Activated CD8-positive, alpha-beta T cell treated with anti-CD3 and anti-CD28 coated beads, Interleukin-2, amount 10 ng/mL, durations not matched to agents 7 days and 5 days (primary cell): ENCODE results near the gene DDC. TPM values are rescaled to one million over a fixed set of nuclear protein-coding genes. Genes with fewer than 3 reads are reported as not detected.

Experiments
- ATAC-seq: fragments of 150-1000 bp; cut with Tn5 transposase; one replicate; pipeline ENCODE4 v1.10.0; 2021; ENCODE audit warnings: moderate library complexity
- CTCF ChIA-PET: fragments of 350-600 bp; sonication (Branson Sonifier 250); formaldehyde crosslinking; loops from one replicate; lab custom pipeline; 2021; ENCODE audit warnings: antibody characterized with exemption; lab: Charles Lee
- POLR2A ChIA-PET: fragments of 350-600 bp; sonication (Branson Sonifier 250); formaldehyde crosslinking; loops from one replicate; lab custom pipeline; 2021; ENCODE audit warnings: antibody characterized with exemption; lab: Charles Lee
- DNase-seq: peaks from one replicate; pipeline ENCODE4 v3.0.0-alpha.2; 2020
- H3K27ac Mint-ChIP-seq: one replicate; pipeline ENCODE4 v1.8.0; 2021; ENCODE audit warnings: mild to moderate bottlenecking, mixed read lengths
- H3K27me3 Mint-ChIP-seq: one replicate; pipeline ENCODE4 v1.8.0; 2021; ENCODE audit warnings: low read depth, mixed read lengths
- H3K36me3 Mint-ChIP-seq: one replicate; pipeline ENCODE4 v1.8.0; 2021; ENCODE audit warnings: low read depth, mixed read lengths
- H3K4me1 Mint-ChIP-seq: one replicate; pipeline ENCODE4 v1.8.0; 2021; ENCODE audit warnings: low read depth, mixed read lengths
- H3K4me3 Mint-ChIP-seq: one replicate; pipeline ENCODE4 v1.8.0; 2021; ENCODE audit warnings: mild to moderate bottlenecking, mixed read lengths
- H3K9me3 Mint-ChIP-seq: one replicate; pipeline ENCODE4 v1.8.0; 2022; ENCODE audit warnings: mixed read lengths; ENCODE audit not compliant: insufficient read depth
- total RNA-seq, 2 experiments: library from RNA; stranded (reverse); gene quantifications; one replicate each; pipeline ENCODE4 v1.2.3, GENCODE V29; 2021

The DDC gene
- total RNA-seq, 2 experiments from 2014 or later = not detected

DNA sequence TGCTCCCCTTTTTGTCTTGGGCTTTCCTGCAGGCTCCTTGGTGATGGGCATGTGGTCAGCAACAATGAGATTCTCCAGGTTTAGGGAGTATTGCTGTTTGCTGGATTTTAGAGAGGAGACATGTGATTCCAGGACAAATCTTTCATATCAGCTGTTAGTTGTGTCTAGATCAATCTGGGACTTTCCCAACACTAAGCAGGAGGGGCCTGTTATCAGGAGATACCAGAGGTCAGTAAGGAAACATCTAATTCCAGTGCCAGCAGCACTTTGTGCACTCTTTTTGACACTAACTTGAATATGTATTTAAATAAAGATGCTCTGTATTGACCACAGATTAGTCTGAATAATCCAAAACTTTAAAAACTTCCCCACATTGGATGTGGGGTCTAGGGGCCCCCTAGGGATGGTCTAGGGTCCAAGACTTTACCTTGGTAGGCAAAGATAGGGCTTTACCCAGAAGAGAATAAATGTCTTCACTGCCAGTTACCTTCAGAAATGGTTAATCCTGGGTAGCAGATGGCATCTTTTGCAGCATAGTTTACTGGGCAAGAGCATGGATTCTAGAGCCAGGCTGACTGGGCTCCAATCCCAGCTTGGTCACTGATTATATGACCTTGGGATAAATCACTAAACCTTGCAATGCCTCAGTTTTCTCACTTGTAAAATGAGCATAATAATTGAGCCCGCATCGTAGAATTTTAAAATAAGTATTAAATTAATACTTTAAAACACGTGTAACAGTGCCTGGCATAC is 108.7 kb downstream of the DDC start:
- DNase-seq = no peak
- POLR2A ChIA-PET = no interaction called here
- Mint-ChIP-seq H3K9me3 (no peaks in the 10 kb centered on the region), H3K27me3 (peaks cover 20% of the 10 kb centered on the region), H3K4me1 (no peaks in the 10 kb centered on the region), H3K4me3 (no peak overlapping the region), H3K27ac (no peak overlapping the region), H3K36me3 (no peaks in the 10 kb centered on the region)
- no peak for ATAC-seq
- CTCF ChIA-PET = interaction anchor here (0.7 to 1.6 kb wide), 2 partner anchors 10 to 12 kb away, joined by 3 to 4 read pairs; no protein-coding TSS in a partner anchor

GRCh38 chr7:50455658-50456057 is 109.5 kb downstream of the DDC start:
- ATAC-seq (no peak), DNase-seq (no peak)
- no peak overlapping the region for H3K4me3 Mint-ChIP-seq
- H3K27me3 Mint-ChIP-seq = peaks cover 18% of the 10 kb centered on the region
- no peaks in the 10 kb centered on the region for H3K9me3 Mint-ChIP-seq
- POLR2A ChIA-PET = no interaction called here
- H3K36me3 Mint-ChIP-seq = no peaks in the 10 kb centered on the region
- no peak overlapping the region for H3K27ac Mint-ChIP-seq
- CTCF ChIA-PET = interaction anchor here (1.0 to 1.5 kb wide), 2 partner anchors 13 to 363 kb away, joined by 3 to 6 read pairs; no protein-coding TSS in a partner anchor
- peaks cover 9% of the 10 kb centered on the region for H3K4me1 Mint-ChIP-seq

GRCh38 chr7:50454968-50455367 is 110.2 kb downstream of the DDC start:
- Mint-ChIP-seq H3K27ac (no peak overlapping the region), H3K36me3 (no peaks in the 10 kb centered on the region), H3K9me3 (no peaks in the 10 kb centered on the region), H3K27me3 (peaks cover 18% of the 10 kb centered on the region), H3K4me1 (peaks cover 13% of the 10 kb centered on the region), H3K4me3 (no peak overlapping the region)
- ChIA-PET CTCF (interaction anchor here (1.0 to 1.5 kb wide), 2 partner anchors 13 to 362 kb away, joined by 3 to 6 read pairs; no protein-coding TSS in a partner anchor), POLR2A (no interaction called here)
- DNase-seq = no peak
- ATAC-seq = no peak

- peak; percentile 38 for DNase-seq
- CTCF ChIA-PET = interaction anchor here (1.3 to 1.6 kb wide), 3 partner anchors 12 to 18 kb away, joined by 3 to 6 read pairs (median 4); no protein-coding TSS in a partner anchor
- peaks cover 8% of the 10 kb centered on the region for H3K27me3 Mint-ChIP-seq
- peaks cover 26% of the 10 kb centered on the region for H3K36me3 Mint-ChIP-seq
- peaks cover 45% of the 10 kb centered on the region for H3K4me1 Mint-ChIP-seq
- ATAC-seq = peak; percentile 38
- peak overlapping the region; percentile 93 for H3K4me3 Mint-ChIP-seq
- POLR2A ChIA-PET = interaction anchor here (0.7 kb wide), 1 partner anchor 30 kb away, joined by 3 read pairs; no protein-coding TSS in a partner anchor
- H3K27ac Mint-ChIP-seq = peak overlapping the region; percentile 96
- no peaks in the 10 kb centered on the region for H3K9me3 Mint-ChIP-seq
These were observed 114.6 kb downstream of the DDC start for GRCh38 chr7:50450590-50451032.

DNA sequence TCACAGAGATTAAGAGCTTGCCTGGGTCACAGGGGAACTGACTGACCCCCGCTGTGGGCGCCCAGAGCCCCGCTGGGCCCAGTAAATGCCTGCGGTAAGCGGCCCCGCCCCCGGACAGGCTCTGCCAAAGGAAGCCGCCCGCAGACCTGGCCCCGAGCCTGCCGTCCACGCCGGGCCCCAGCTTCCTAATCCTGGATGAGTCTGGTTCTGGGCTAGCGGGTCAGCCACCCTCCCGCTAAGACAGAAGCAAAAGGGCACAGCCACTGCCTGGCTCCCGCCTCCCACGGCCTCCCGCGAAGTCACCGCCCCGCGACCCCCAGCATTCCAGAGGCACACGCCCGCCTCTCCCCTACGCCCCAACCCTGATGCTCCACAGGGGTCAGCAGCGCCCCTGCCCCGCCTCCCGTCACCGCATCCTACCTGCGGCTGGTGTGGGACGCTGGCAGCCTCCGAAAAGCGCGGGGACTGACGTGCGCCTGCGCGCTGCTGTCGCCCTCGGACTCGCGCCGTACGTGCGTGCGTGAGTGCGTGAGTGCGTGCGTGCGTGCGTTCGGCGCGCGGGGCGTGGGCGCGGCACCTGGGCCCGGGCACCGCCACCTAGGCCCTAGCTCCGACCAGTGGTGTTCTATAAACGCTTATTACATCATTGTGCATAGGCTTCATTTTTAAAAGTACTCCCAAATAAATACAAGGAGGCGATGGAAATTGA is 115.2 kb downstream of the DDC start, which contains the start of gene FIGNL1:
TSS of gene FIGNL1 (minus strand) at position 470 of the 709 bp plus-strand sequence. CDS start 3,063 bp downstream, outside the sequence.
- ChIA-PET POLR2A (interaction anchor here (0.7 to 1.4 kb wide), 2 partner anchors 10 to 29 kb away, joined by 3 read pairs; no protein-coding TSS in a partner anchor), CTCF (interaction anchor here (1.0 to 1.8 kb wide), 7 partner anchors 13 to 358 kb away, joined by 3 to 6 read pairs (median 5); no protein-coding TSS in a partner anchor)
- Mint-ChIP-seq H3K4me3 (peak within 1 kb of the TSS; percentile 93), H3K27me3 (peaks cover 5% of the 10 kb centered on the region), H3K9me3 (no peaks in the 10 kb centered on the region), H3K36me3 (peaks cover 31% of the 10 kb centered on the region), H3K27ac (peak within 1 kb of the TSS; percentile 96), H3K4me1 (peaks cover 51% of the 10 kb centered on the region)
- ATAC-seq (peak; percentile 97), DNase-seq (peak; percentile 89)

DNA sequence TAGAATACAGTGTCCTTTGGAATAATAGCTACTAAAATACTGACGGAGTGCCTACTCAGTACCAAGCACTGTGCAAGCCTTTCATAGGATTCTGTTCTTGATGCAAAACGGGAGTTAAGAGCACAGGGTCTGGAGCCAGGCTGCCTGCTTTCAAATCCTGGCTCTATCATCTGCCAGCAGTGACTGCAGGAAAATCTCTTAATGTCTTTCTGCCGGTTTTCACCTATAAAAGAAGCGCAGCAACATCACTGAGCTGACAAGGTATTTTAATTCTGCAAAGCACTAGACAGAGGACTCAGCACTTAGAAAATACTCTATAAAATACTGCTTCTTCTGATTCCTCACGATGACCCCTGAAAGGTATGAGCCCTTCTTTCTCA is 115.7 kb downstream of the DDC start:
- ChIA-PET CTCF (interaction anchor here (1.0 to 1.8 kb wide), 7 partner anchors 16 to 357 kb away, joined by 3 to 6 read pairs (median 5); no protein-coding TSS in a partner anchor), POLR2A (interaction anchor here (1.4 kb wide), 1 partner anchor 10 kb away, joined by 3 read pairs; no protein-coding TSS in a partner anchor)
- Mint-ChIP-seq H3K27ac (peak overlapping the region; percentile 96), H3K36me3 (peaks cover 33% of the 10 kb centered on the region), H3K9me3 (no peaks in the 10 kb centered on the region), H3K4me3 (peak overlapping the region; percentile 93), H3K27me3 (peaks cover 5% of the 10 kb centered on the region), H3K4me1 (peaks cover 55% of the 10 kb centered on the region)
- ATAC-seq = no peak
- DNase-seq = no peak

GRCh38 chr7:50448823-50449222 is 116.4 kb downstream of the DDC start:
- H3K36me3 Mint-ChIP-seq = peaks cover 40% of the 10 kb centered on the region

GRCh38 chr7:50446542-50446960 is 118.7 kb downstream of the DDC start:
- no peaks in the 10 kb centered on the region for H3K9me3 Mint-ChIP-seq
- no peak overlapping the region for H3K4me3 Mint-ChIP-seq
- peaks cover 63% of the 10 kb centered on the region for H3K4me1 Mint-ChIP-seq
- H3K27ac Mint-ChIP-seq = no peak overlapping the region
- peaks cover 55% of the 10 kb centered on the region for H3K36me3 Mint-ChIP-seq
- ATAC-seq (no peak), DNase-seq (no peak)
- POLR2A ChIA-PET = no interaction called here
- no peaks in the 10 kb centered on the region for H3K27me3 Mint-ChIP-seq
- CTCF ChIA-PET = interaction anchor here (0.7 to 2.1 kb wide), 7 partner anchors 21 to 354 kb away, joined by 3 to 7 read pairs (median 3); partner anchors contain the start of gene ZPBP

More at GRCh38 chr7:50448823-50449222, 116.4 kb downstream of the DDC start:
- H3K27me3 Mint-ChIP-seq = peaks cover 5% of the 10 kb centered on the region
- ChIA-PET POLR2A (interaction anchor here (0.5 to 1.4 kb wide), 2 partner anchors 9 to 56 kb away, joined by 3 read pairs; no protein-coding TSS in a partner anchor), CTCF (interaction anchor here (0.7 to 1.8 kb wide), 9 partner anchors 11 to 714 kb away, joined by 3 to 5 read pairs (median 4); no protein-coding TSS in a partner anchor)
- peaks cover 62% of the 10 kb centered on the region for H3K4me1 Mint-ChIP-seq
- peak overlapping the region; percentile 96 for H3K27ac Mint-ChIP-seq
- no peak for DNase-seq
- no peak for ATAC-seq
- H3K4me3 Mint-ChIP-seq = peak overlapping the region; percentile 93
- H3K9me3 Mint-ChIP-seq = no peaks in the 10 kb centered on the region

DNA sequence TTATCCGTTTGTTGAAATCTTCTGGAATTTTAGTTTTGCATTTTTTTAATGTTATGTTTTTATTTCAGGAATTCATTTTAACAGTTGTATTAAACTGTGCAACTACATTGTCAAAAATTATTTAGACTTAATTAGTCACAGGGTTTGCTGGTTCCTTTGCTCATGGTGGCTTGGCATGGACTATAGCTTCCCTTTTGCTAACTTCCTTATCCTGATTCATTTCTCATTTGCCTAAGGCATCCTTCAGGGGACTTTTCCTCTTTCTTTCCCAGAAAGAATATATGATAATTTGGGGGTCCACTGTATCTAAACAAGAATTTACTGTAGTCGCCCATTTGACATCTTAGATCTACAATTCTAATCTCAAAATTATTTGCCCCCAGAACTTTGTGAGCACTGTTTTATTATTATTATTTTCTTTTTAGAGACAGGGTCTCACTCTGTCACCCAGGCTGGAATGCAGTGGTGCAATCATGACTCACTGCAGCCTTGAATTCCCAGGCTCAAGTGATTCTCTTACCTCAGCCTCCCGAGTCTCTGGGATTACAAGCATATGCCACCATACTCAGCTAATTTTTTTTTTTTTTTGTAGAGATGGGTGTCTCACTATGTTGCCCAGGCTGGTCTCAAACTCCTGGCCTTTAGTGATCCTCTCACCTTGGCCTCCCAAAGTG is 128.9 kb downstream of the DDC start:
- Mint-ChIP-seq H3K36me3 (peaks cover 32% of the 10 kb centered on the region), H3K4me1 (peaks cover 2% of the 10 kb centered on the region), H3K9me3 (no peaks in the 10 kb centered on the region), H3K4me3 (no peak overlapping the region), H3K27me3 (no peaks in the 10 kb centered on the region), H3K27ac (no peak overlapping the region)
- ChIA-PET POLR2A (no interaction called here), CTCF (interaction anchor here (1.3 kb wide), 1 partner anchor 343 kb away, joined by 4 read pairs; the partner anchor contains the start of gene ZPBP)
- no peak for ATAC-seq
- DNase-seq = no peak

DNA sequence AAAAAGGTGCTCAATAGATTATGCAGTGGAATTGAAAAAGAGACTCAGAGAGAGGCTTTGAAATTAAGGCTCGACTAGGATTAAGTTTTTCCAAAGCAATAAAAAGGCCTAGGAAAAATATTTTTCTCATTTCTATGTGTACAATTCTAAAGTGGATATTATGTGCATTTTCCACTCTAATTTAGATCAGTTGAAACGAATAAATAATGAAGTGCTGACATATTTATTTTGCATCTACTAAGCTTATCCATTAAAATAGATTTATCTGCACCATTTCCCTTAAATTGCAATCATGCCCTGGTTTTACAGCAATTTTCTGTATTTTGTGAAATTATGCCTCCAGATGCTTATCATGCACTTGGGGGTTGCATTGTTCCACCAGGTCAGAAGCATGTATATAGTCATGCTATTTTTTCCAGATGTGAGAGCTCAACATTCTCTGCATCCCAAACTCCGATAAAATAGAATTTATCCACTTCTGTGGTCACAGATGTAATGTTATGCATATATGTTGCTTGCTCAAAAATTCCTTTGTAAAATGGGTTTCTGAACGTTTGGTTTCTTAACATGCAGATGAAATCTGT is 133.4 kb downstream of the DDC start:
- DNase-seq = no peak

More for the DNA sequence above, 133.4 kb downstream of the DDC start:
- no peak overlapping the region for H3K27ac Mint-ChIP-seq
- POLR2A ChIA-PET = no interaction called here
- ATAC-seq = no peak
- peaks cover 2% of the 10 kb centered on the region for H3K4me1 Mint-ChIP-seq
- no peak overlapping the region for H3K4me3 Mint-ChIP-seq
- CTCF ChIA-PET = interaction anchor here (1.4 to 2.0 kb wide), 4 partner anchors 11 to 21 kb away, joined by 4 to 6 read pairs (median 5); no protein-coding TSS in a partner anchor
- H3K9me3 Mint-ChIP-seq = no peaks in the 10 kb centered on the region
- peaks cover 2% of the 10 kb centered on the region for H3K36me3 Mint-ChIP-seq
- H3K27me3 Mint-ChIP-seq = no peaks in the 10 kb centered on the region
